Ovary (tissue), 3 donors: ENCODE data around the gene KCNIP4.

Experiments
- CTCF ChIP-seq, 3 donors: fragments of 450-650 bp in 2 of 3; fragments of 200-600 bp in 1 of 3; IDR thresholded peaks; one replicate each; pipeline versions ENCODE4 v1.5.1 to v1.8.0; 2016 to 2022; ENCODE audit warnings: antibody characterized with exemption in 3 of 3, mild to moderate bottlenecking in 1 of 3
- EP300 ChIP-seq: sonication (generic); formaldehyde crosslinking; IDR thresholded peaks from one replicate; pipeline ENCODE4 v1.6.1; 2017; ENCODE audit warnings: antibody characterized with exemption
- POLR2A ChIP-seq: fragments of 450-650 bp; IDR thresholded peaks from one replicate; pipeline ENCODE4 v1.6.1; 2017; ENCODE audit warnings: antibody characterized with exemption, mild to moderate bottlenecking, moderate library complexity
- donor health status: DM: no; HTN: no; CAD: no.

GRCh38 chr4:21097026-21097425 lies 851.5 kb downstream of the KCNIP4 start:
- TF ChIP-seq CTCF (IDR thresholded peaks at IDR 0.05) (no peak), POLR2A (no peak), EP300 (no peak)
